HL-60/S4 treated with phorbol 12-myristate 13-acetate at 8.2 ng/mL for 4 days and 3 days (cell line): ENCODE results near the gene LIPT2.
"Not testable (repeated sequence)": the region's sequence is repeated elsewhere in the genome, so short reads cannot be mapped to it uniquely, and the experiment has no call there.

Experiments used
- in situ Hi-C: fragments of 300-500 bp; cut with MboI; formaldehyde crosslinking; loops from 2 replicates; pipeline ENCODE4 v1.15.0; 2022; ENCODE audit warnings: low sequenced_read_pairs

LIPT2 gene

DNA sequence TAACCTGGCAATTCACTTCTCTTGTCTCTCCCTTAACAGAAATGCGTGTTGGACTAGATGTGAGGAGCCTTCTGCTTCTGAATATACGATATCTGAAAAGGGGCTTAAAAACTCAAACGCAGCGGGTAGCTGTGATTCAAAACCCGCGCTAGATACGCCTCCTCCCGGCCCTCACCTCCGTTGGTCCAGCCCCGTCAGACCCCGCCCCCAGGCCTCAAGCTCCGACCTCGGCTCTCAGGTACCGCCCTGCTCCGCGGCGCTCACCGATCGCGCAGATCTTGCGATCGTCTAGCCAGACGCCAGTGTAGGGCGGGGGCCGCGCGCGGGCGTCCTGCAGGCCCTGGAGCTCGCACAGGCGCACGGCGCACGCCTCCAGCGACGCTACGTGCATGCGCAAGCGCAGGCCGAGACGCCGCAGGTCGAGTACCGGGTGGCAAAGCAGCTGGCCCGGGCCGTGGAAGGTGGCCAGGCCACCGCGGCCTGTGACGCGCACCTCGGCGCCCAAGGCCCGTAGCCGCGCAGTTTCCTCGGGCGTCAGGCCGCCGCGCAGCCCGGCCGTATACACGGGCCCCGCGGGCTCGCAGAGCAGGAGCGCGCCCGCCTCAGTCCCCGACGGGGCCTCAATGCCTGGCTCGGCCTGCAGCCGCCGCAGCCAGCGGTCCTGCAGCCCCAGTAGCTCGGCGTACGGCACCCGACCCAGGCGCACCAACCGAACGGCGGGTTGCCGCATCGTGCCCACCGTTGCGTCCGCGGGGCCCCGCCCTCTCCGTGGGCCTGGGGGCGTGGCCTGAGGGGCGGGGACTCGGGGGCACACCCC, at the start of gene LIPT2:
LIPT2 (minus strand) TSS at position 751 of the 817 bp plus-strand sequence; CDS start at position 730, 21 bp downstream.
- in situ Hi-C loops: no loop called here

DNA sequence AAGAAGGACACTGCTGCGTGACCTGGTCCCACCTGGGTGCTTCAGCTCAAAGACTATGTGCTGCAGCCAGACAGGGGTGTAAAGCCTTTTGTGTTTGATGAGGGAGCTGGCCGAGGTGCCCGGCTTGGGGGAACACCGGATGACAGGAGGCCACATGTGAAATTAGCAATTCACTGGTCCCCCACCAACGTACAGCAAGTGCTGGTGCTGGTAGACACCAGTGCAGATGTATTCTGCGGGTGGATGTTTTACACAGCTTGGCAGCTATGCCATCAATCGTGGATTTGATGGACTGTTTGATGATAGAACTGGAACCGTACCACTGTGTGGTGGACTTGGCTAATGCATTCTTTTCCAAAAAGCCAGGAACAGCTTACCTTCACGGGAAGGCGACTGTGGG, 47.9 kb upstream of the LIPT2 start:
- in situ Hi-C loops: no loop called here

DNA sequence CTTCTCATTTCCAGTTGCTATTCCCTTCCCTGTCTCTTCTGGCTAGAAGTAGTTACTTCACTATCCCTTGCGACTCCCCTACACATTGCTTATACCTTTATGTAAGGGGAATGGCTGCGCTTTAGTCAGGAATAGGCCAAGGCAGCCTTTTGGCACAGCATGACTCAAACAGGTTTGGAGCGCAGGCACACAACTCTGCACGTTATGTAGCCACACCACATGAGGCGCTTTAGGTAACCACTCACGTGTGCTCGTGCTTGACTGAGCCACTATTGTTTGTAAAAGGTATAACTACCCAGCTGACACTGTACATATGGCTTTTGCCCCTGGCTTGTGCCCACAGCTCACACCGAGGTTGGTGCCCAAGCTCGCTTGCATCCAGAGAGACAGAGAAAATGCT, 46.7 kb upstream of the LIPT2 start:
- in situ Hi-C loops: no loop called here

DNA sequence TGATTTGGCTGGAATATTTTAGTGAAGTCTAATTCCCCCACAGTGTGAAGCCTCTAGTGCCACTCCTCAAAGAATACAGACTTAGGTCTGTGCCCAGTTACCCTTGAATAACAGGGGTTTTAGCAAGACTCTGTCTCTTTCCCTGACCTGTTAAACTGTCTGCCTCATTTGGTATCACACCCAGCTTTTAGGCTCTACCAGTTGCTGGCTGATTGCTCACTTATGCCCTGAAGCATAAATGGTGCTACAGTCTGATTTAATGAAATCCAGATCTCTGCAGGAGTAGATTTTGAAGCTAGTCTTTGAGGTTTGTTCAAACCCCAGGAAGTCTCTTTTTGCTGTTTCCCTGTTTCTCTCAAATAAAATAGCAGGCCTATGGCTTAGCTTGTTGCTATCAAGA, 45.2 kb upstream of the LIPT2 start:
- in situ Hi-C loops: no loop called here

DNA sequence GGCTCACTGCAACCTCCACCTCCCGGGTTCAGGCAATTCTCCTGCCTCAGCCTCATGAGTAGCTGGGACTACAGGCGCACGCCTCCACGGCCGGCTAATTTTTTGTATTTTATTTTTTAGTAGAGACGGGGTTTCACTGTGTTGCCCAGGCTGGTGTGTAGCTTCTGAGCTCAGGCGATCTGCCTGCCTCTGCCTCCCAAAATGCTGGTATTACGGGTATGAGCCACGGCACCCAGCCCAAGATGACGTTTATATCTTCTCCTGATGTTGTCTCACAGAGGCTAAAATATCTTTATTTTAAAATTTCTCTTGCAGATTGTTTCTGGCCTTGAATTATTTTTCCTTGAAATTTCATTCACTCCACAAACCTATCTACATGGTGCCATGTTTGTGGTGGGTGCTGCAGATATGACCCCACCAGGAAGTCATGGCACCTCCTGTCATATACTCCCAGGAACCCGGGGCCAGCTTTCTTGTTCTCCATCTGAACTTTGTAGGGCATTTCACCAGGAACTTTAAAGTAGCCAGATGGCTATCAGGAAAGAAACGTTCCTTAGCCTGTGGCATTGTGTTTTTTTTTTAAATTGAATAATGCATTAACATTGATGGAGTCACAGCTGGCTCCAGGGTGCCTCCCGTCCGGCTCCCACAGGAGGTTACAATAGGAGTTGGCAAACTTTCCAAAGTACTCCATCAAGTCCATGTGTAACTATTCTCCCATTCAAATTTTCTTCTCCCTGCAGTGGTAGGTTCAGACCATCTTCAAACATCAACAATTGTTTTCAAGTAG, 42.0 kb upstream of the LIPT2 start:
- in situ Hi-C loops: no loop called here

DNA sequence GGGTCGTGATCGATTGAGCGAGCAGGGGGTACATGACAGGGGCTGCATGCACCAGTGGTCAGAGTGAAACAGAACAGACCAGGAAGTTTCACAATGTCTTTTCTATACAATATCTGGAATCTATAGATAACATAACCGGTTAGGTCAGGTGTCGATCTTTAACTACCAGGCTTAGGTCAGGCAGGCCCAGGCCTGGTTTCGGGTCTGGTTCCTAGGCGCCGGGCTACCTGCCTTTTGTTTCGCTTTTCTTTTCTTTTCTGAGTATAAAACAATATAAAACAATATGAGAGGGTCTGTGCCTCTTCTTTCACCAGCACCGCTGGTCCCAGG, 41.4 kb upstream of the LIPT2 start:
- in situ Hi-C loops: not testable (repeated sequence)

DNA sequence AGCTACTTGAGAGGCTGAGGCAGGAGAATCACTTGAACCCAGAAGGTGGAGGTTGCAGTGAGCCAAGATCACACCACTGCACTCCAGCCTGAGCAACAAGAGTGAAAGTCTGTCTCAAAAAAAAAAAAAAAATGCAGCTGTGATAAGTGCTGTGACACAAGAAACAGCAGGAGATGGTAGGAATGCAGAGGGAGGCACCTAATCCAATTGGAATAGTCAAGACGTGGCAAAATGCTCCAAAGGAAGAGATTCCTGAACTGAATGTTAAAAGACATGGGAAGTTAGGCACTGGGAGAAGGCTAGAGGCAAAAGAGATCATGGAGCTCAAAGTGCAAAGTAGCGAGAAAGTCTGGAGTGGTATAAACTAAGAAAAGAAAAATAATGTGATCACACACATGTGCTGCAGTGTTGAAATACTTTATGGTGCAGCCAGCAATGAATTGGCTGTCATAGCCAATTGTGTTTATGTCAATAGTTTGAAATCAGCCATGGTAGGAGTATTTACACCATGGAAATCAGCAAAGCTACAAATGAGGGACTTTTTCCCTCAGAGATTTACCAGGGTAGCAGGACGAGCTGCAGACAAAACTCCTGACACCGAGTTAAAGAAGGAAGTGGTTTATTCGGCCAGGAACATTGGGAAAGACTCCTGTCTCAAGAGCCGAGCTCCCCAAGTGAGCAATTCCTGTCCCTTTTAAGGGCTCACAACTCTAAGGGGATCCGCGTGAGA, 40.9 kb upstream of the LIPT2 start:
- in situ Hi-C loops: no loop called here

DNA sequence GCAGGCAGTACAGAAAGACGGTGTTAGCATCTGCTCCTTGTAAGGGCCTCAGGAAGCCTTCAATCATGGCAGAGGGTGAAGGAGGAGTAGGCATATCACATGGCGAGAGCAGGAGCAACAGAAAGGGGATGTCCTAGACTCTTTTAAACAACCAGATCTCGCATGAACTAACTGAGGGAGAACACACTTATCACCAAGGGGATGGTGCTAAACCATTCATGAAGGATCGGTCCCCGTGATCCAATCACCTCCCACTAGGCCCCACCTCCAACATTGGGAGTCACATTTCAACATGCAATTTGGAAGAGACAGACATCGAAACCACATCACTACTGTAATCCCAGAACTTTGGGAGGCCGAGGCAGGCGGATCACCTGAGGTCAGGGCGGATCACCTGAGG, 39.9 kb upstream of the LIPT2 start:
- in situ Hi-C loops: no loop called here

DNA sequence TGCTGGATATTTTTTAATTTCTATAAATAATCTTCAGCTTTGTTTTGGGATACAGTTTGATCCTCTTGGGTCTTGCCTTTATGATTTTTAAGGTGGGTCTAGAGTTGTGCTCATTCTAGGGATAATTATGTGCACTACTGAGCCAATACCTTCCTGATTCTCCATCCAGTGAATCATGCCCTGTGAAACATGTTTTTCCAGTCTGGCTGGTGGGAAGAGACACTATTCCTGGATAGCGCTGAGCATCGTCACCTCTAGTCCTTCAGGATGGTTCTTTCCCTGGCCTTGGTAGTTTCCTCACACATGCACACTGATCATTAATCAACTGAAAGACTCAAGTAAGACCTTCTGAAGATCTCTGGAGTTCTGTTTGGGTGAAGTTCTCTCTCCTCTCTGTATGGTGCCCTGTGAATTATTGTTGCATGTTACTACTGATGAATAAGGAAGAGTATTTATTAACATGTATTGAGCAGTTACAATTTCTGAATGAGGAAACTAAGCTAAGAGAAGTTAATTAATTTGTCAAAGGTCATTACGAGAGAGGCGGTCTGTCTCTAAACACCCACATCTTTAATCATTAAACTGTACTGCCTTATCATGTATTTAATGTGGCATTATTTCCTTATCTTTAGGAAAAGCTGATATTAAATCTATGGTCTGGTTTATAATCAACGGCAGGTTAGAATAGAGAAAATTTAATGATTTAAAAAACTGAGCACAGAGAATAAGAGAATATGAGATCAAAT, 39.1 kb upstream of the LIPT2 start:
- in situ Hi-C loops: no loop called here

DNA sequence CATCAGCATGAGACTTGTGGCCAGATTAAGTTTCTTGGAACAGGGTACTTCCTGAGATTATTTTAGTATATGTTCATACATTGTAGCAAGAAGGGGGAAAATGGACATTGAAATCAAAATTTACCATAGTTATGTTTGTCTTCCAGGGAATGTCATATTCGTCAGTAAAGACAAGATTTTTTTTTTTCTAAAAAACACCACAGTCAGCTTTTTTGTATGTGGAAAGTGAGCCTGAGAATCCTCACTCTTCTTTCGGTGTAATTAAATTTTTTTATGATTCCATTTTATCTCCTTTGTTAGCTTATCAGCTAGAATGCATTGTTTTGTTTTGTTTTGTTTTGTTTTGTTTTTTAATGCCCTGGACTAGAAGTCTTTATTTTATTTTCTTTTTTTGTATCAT, 31.5 kb upstream of the LIPT2 start:
- in situ Hi-C loops: no loop called here

DNA sequence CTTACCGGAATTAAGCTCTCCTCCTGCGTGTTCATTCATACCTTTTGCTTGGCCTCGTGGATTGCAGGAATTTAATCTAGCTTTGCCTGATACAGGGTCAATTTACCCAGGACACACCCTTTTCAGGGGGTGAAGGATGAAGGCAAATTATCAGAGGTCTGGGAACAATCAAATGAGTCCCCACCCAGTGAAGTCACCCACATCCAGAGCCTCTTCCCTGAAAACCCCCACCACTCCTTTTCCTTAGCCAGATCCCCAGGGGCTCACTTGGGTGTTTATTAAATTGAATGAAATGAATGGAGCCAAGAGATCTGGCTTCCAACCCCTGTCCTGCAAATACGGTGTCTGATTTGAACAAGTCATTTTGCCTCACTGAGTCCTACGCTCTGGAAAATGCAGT, 31.0 kb upstream of the LIPT2 start:
- in situ Hi-C loops: no loop called here

DNA sequence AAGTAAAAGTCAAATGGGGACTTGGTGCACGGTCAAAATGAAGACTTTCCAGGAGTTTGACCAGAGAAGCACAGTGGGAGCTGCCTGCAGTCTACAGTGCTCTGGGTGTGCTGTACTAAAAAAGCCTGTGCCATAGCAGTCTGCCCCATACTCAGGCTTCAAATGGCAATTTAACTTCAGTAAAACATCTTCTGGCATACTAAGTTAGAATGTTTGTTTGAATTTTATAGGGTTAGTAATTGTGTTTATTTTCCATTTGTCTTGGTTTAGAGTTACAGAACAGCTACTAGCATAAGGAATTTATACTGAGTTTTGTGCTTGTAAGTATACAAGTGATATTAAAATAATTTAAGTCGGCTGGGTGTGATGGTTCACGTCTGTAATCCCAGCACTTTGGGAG, 29.3 kb upstream of the LIPT2 start:
- in situ Hi-C loops: no loop called here

DNA sequence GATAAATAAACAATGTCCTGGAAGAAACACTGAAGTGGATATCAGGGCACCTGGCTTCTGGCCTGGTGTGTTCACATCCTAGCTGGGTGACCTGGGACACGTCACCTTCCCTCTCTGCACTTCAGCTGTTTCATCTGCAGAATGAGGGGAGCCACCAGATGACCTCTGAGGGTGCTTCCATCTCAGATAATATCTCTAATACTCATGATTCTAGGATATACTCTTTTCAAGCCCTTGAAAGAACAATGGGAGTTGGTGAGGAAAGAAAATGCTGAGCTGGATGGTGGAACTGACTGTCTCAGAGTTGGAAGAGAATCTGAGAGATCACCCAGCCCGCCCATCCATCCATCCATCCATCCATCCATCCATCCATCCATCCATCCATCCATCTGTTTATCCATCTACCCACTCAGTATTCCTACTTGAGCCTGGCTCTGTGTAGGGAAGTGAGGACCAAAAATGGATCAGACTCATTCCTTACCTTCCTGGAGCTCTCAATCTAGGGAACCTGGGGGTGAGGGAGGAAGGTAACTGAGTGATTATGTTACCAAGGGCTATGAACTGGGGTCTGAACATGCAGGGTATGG, 28.2 kb upstream of the LIPT2 start:
- in situ Hi-C loops: no loop called here

DNA sequence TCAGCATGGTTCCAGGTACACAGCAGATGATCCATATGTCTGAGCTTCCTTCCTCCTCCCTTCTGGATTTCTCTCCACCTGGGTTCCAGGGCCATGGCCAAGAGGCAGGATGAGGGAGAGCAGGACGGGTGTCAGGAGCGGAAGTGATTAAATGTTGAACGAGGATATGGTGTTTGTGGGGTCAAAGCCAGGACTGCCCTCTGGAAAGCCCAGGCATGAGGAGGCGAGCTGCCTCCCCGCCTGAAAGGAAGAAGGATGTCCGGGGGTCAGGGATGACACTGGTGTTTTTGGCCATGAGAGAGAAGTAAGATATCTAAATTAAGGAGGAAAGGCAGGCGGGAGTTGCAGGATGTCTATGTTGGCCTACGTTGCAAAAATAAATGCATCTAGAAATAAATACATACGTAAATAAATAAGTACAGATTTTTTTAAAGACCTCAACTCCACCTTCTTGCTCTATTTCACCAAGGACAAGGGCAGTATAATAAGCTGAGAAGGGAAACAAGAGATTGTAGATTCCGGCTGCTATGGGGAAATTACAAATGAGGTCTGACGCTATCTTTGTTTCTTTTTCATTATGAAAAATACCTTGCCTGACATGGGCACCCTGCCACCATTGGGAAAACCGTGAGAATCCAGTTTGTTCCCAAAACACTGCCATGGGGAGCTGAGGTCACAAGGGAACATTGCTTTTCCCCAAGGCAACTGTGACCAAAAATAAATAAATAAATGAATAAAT, 27.6 kb upstream of the LIPT2 start:
- in situ Hi-C loops: no loop called here

DNA sequence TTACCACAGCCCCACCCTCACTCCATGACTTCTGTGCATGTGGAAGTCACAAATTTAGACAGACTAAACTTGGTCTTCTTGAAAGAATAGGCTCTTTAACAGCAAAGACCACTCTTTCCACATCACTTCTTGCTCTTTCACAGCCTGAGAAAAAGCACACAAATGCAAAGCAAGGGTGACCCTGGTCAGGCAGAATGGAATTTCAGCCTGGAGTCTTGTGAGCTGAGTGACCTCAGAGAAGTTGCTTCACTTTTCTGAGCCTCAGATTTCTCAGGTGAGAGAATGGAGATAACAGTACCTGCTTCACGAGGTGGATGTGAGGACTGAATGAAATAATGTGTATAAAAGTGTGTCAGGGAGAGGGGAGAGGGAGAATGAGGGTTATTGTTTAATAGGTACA, 26.8 kb upstream of the LIPT2 start:
- in situ Hi-C loops: no loop called here

DNA sequence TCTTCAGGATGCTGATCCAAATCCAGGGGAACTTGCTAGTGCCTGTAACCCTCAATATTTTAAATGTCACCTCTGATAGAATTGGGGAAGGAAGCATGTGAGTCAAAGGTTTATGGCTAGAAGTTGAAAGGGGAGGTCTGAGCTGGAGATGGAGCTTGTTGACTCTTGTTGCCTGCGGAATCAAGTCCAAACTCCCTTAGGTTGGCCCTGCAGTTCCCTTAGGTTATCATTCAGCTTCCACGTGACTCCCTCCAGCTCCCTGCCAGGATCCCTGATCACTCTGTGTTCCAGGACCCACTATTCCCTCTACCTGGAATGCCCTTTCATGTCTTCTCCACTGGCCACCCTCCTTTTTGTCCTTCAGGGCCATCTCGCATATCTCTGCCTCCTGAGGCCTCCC, 26.2 kb upstream of the LIPT2 start:
- in situ Hi-C loops: no loop called here

DNA sequence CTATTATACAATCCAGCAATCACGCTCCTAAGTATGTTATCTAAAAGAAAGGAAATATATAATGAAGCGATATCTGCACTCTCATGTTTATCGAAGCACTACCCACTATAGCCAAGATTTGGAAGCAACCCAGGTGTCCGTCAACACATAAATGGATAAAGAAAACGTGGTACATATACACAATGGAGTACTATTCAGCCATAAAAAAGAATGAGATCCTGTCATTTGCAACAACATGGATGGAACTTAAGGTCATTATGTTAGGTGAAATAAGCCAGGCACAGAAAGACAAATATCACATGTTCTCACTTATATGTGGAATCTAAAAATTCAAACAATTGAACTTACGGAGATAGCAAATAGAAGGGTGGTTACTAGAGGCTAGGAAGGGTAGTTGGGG, 24.1 kb upstream of the LIPT2 start:
- in situ Hi-C loops: not testable (repeated sequence)

DNA sequence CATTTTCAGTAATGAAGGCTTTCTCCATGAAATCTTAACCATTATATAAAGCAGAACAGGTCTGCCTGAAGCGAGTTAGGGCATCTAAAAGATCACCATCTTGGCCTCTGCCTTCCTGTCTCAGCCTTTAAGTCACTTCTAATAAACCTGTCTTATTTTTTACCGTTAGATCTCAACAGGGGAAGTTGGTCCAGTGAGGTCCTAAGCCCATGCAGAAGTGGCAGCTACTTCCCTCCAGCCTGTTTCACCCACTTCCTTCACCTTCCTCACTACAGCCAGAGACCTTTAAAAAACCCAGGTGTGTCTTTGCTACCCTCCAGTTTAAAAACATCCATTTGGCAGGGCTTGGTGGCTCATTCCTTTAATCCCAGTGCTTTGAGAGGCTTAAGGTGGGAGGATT, 14.1 kb upstream of the LIPT2 start:
- in situ Hi-C loops: no loop called here

DNA sequence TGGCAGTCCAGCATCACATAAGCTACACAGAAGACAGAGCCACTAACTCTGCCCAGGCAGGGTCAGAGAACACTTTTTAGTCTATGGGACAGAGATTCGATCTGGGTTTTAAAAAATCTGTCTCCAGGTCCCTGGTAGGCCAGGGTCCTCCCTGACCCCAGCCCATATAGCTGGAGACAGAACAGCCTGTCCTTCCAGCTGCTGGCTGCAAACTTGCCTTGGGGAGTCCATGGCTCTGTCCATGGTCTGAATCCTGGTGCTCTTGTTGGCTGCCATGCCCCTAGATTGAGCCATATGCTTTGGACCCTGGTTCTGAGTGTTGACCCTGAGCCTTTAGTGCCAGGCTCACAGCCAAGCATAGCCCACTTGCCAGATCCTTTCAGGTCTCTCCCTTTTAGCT, 13.3 kb upstream of the LIPT2 start:
- in situ Hi-C loops: no loop called here

DNA sequence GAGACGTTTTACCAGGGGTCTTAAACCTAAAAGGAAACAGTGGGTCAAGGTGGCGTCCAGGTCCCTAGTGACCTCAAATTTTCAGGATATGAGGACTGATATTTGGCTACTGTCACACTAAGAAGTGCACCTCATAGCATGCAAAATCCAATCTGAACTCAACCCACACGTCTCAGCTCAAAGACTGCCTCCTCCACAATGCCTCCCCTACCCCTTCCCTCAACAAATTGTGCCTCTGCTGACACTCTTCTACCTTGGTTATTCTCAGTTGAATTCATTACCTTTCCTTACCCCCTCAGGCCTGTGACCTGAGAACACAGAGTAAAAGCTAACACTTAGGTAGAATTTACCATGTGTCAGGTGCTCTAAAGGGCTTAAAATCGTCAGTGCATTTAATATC, 12.4 kb upstream of the LIPT2 start:
- in situ Hi-C loops: no loop called here
